Esophagus (tissue), 2 donors: Measurements from ENCODE around the gene ARID5A. TPM values are rescaled to one million over a fixed set of nuclear protein-coding genes. Genes with fewer than 3 reads are reported as not detected.

Source experiments
- H3K27ac ChIP-seq, 2 donors: one replicate each; pipeline ENCODE4 v1.5.1; 2013; ENCODE audit warnings: low read depth in 2 of 2, mild to moderate bottlenecking in 2 of 2, inconsistent platforms in 1 of 2, low read length in 1 of 2, moderate library complexity in 1 of 2
- H3K27me3 ChIP-seq, 2 donors: one replicate each; pipeline ENCODE4 v1.6.1; 2013; ENCODE audit warnings: low read length in 2 of 2, control low read depth in 1 of 2, mild to moderate bottlenecking in 1 of 2; ENCODE audit not compliant: insufficient read depth in 2 of 2, control insufficient read depth in 1 of 2
- H3K36me3 ChIP-seq, 2 donors: one replicate each; pipeline ENCODE4 v1.6.1; 2013; ENCODE audit warnings: low read length in 1 of 2; ENCODE audit not compliant: control insufficient read depth in 2 of 2, insufficient read depth in 2 of 2
- H3K4me1 ChIP-seq, 2 donors: one replicate each; pipeline ENCODE4 v1.6.1; 2013; ENCODE audit warnings: low read length in 1 of 2; ENCODE audit not compliant: control insufficient read depth in 2 of 2, insufficient read depth in 2 of 2
- H3K4me3 ChIP-seq, 2 donors: one replicate each; pipeline ENCODE4 v1.5.1; 2013; ENCODE audit warnings: low read length in 2 of 2, mild to moderate bottlenecking in 2 of 2, low read depth in 1 of 2, moderate library complexity in 1 of 2
- H3K9me3 ChIP-seq, 2 donors: one replicate each; pipeline ENCODE4 v1.6.1; 2013; ENCODE audit warnings: mild to moderate bottlenecking in 2 of 2, low read depth in 1 of 2, low read length in 1 of 2, moderate library complexity in 1 of 2; ENCODE audit not compliant: control insufficient read depth in 2 of 2, insufficient read depth in 1 of 2
- WGBS, 2 donors: extraction: QIAGEN DNeasy Blood & Tissue Kit; methylation state at CpG; one replicate each; pipeline ENCODE4 v1.1.7; 2013; 5-methylcytosine and 5-hydroxymethylcytosine counted together
- polyA plus RNA-seq, 2 donors: library from polyadenylated mRNA; stranded (reverse); fragments of 200-250 nt; gene quantifications; one replicate each; pipeline ENCODE4 v1.2.3, GENCODE V29; 2013
- donor health status: healthy with polysubstance abuse.
- donor health status: Bipolar disorder and iron deficiency.

Gene ARID5A
- polyA plus RNA-seq, 2 donors: 8.0 to 9.7 TPM

GRCh38 chr2:96547203-96547641 lies 10.7 kb downstream of the ARID5A start:
- WGBS, 2 donors: 88 to 91% methylated on average over 7 of the region's 7 CpGs
- Histone ChIP-seq H3K4me3 (no peak overlapping the region), H3K27me3 (no peaks in the 10 kb centered on the region), H3K27ac (no peak overlapping the region), H3K4me1 (peaks cover 0 to 5% of the 10 kb centered on the region in 2 donors), H3K36me3 (peaks cover 0 to 19% of the 10 kb centered on the region in 2 donors), H3K9me3 (peaks cover 0 to 3% of the 10 kb centered on the region in 2 donors)

GRCh38 chr2:96547731-96548171 lies 11.2 kb downstream of the ARID5A start:
- Histone ChIP-seq H3K4me1 (peaks cover 0 to 5% of the 10 kb centered on the region in 2 donors), H3K27me3 (no peaks in the 10 kb centered on the region), H3K9me3 (peaks cover 0 to 3% of the 10 kb centered on the region in 2 donors), H3K4me3 (no peak overlapping the region), H3K27ac (no peak overlapping the region), H3K36me3 (peaks cover 0 to 20% of the 10 kb centered on the region in 2 donors)
- WGBS, 2 donors: 78 to 83% methylated on average over 6 of the region's 6 CpGs

- peaks cover 0 to 21% of the 10 kb centered on the region in 2 donors for H3K36me3 ChIP-seq
- no peak overlapping the region for H3K27ac ChIP-seq
- peaks cover 0 to 5% of the 10 kb centered on the region in 2 donors for H3K4me1 ChIP-seq
- no peaks in the 10 kb centered on the region for H3K27me3 ChIP-seq
- H3K4me3 ChIP-seq: no peak overlapping the region
- H3K9me3 ChIP-seq: peaks cover 0 to 3% of the 10 kb centered on the region in 2 donors
- WGBS, 2 donors: 86 to 87% methylated on average over 24 of the region's 24 CpGs
These were observed 12.3 kb downstream of the ARID5A start for GRCh38 chr2:96548558-96549465.

- Histone ChIP-seq H3K4me1 (peaks cover 3 to 6% of the 10 kb centered on the region in 2 donors), H3K27ac (no peak overlapping the region), H3K4me3 (no peak overlapping the region), H3K36me3 (peaks cover 0 to 21% of the 10 kb centered on the region in 2 donors), H3K9me3 (peaks cover 0 to 3% of the 10 kb centered on the region in 2 donors), H3K27me3 (no peaks in the 10 kb centered on the region)
- WGBS, 2 donors: 76 to 84% methylated on average over 4 of the region's 4 CpGs
These were observed 12.9 kb downstream of the ARID5A start for GRCh38 chr2:96549466-96549785.

- Histone ChIP-seq H3K4me1 (peaks cover 4 to 9% of the 10 kb centered on the region in 2 donors), H3K27ac (no peak overlapping the region), H3K9me3 (peaks cover 0 to 3% of the 10 kb centered on the region in 2 donors), H3K27me3 (no peaks in the 10 kb centered on the region), H3K4me3 (no peak overlapping the region), H3K36me3 (peaks cover 0 to 21% of the 10 kb centered on the region in 2 donors)
- WGBS, 2 donors: 60 to 71% methylated on average over 54 to 61 of the region's 61 CpGs
These were observed 13.6 kb downstream of the ARID5A start for GRCh38 chr2:96549967-96550786.

GRCh38 chr2:96550787-96551604 lies 14.4 kb downstream of the ARID5A start:
- H3K36me3 ChIP-seq: peaks cover 0 to 21% of the 10 kb centered on the region in 2 donors
- 92 to 93% methylated on average over 14 of the region's 14 CpGs for WGBS, 2 donors
- H3K4me3 ChIP-seq: no peak overlapping the region
- H3K27ac ChIP-seq: no peak overlapping the region
- H3K9me3 ChIP-seq: peaks cover 0 to 3% of the 10 kb centered on the region in 2 donors
- H3K27me3 ChIP-seq: no peaks in the 10 kb centered on the region
- H3K4me1 ChIP-seq: peaks cover 4 to 9% of the 10 kb centered on the region in 2 donors

- H3K27me3 ChIP-seq: no peaks in the 10 kb centered on the region
- 94 to 95% methylated on average over 25 of the region's 25 CpGs for WGBS, 2 donors
- H3K36me3 ChIP-seq: peaks cover 0 to 21% of the 10 kb centered on the region in 2 donors
- H3K4me3 ChIP-seq: no peak overlapping the region
- H3K4me1 ChIP-seq: peaks cover 4 to 9% of the 10 kb centered on the region in 2 donors
- H3K9me3 ChIP-seq: no peaks in the 10 kb centered on the region
- H3K27ac ChIP-seq: no peak overlapping the region
These were observed 15.2 kb downstream of the ARID5A start for GRCh38 chr2:96551605-96552314.

GRCh38 chr2:96552315-96553175 lies 16.0 kb downstream of the ARID5A start:
- no peaks in the 10 kb centered on the region for H3K27me3 ChIP-seq
- peaks cover 0 to 3% of the 10 kb centered on the region in 2 donors for H3K9me3 ChIP-seq
- peaks cover 0 to 21% of the 10 kb centered on the region in 2 donors for H3K36me3 ChIP-seq
- no peak overlapping the region for H3K27ac ChIP-seq
- no peak overlapping the region for H3K4me3 ChIP-seq
- 83 to 88% methylated on average over 18 of the region's 18 CpGs for WGBS, 2 donors
- peaks cover 4 to 9% of the 10 kb centered on the region in 2 donors for H3K4me1 ChIP-seq
